GOT3 (cell line): ENCODE measurements around the gene CTBP1.

Experiments
- DNase-seq: peaks from one replicate; lab custom pipeline; 2025; ENCODE audit warnings: mixed read lengths; lab: John Stamatoyannopoulos, UW

CTBP1 gene

DNA sequence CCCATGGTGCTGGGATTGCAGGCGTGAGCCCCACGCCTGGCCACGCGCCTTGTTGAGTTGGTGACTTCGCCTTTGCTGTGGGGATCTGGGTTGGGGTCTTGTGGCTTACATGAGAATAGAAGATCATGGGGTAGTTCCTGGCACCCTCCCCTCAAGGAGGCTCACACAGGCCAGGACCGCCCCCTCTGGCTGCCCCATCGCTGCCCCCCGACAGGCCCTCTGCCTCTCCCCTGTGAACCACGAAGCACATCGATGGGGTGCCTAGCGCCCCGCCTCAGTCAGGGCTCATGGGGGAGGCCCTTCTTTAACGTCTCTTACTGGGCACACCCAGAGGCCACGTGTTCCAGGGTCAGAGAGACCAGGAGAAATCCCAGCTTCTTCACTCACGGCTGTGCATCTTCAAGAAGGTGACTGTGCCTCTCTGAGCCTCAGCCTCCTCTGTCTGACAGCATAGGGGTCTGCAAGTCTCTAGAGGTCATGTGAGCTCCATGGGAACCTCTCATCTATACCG lies 53.0 kb downstream of the CTBP1 start:
- no peak for DNase-seq

DNA sequence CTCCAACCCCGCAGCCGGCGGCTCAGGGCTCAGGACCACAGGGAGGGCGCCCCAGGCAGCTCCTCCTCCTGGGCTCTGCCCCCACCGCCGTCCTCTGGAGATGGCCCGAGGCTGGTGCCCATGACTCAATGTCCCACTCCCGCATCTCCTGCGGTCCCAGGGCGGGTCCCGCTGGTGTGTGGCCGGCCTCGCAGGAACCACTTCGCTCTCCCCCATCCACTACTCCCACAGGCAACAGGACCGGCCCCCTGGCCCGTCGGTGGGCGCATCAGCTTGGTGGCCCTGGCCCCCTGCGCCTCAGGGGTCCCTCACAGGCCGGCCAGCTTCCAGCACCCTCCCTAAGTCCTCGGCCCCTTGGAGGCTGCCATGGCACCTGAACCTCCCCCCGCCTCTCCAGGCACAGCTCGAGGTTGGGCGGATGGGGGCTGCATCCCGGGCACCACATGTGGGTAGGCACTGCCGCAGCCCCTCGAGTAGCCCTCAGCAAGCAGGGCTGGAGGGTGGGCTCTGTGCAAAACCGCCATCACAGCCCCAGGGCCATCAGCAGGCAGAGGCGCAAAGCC lies 53.7 kb downstream of the CTBP1 start:
- DNase-seq, result no peak

DNA sequence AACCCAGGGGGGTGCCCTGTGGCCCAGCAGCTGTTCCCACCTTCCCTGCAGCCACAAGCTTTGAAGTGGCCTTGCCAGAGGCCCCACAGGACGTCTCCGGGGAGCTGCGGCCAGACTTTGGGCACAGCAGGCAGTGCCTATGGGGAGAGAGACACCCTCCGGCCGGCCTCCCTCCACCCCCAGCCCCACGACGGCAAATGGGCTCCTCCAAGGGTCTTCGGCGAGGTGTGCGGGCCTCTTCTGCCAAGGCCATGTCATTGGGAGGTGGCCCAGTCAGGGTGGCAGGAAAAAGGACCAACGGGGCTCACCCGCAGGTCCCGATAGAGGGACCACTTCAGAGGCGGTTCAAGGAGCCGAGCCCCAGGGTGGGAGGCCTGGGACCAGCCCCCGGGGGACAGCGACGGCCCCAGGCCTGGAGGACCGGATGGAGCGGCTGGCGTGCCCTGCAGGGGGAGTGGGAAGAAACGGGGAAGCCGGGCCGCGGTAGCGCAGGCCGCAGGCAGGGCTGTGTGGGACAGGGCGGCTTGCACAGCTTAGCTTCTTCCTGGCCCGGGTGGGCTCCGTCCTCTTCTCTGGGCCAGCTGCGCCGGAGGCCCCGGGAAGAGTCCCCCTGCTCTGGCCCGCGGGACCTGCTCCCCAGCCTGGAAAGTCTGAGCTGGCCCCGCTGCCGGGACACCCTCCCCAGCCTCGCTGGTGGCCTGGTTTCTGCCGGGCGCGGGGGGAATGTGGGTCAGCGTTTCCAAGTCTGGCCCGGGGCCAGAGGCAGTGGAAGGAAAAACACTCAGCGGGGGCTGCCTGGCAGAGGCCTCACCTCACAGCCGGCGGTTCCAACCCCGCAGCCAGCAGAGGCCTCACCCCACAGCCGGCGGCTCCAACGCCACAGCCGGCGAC lies 54.7 kb downstream of the CTBP1 start:
- DNase-seq, result no peak

DNA sequence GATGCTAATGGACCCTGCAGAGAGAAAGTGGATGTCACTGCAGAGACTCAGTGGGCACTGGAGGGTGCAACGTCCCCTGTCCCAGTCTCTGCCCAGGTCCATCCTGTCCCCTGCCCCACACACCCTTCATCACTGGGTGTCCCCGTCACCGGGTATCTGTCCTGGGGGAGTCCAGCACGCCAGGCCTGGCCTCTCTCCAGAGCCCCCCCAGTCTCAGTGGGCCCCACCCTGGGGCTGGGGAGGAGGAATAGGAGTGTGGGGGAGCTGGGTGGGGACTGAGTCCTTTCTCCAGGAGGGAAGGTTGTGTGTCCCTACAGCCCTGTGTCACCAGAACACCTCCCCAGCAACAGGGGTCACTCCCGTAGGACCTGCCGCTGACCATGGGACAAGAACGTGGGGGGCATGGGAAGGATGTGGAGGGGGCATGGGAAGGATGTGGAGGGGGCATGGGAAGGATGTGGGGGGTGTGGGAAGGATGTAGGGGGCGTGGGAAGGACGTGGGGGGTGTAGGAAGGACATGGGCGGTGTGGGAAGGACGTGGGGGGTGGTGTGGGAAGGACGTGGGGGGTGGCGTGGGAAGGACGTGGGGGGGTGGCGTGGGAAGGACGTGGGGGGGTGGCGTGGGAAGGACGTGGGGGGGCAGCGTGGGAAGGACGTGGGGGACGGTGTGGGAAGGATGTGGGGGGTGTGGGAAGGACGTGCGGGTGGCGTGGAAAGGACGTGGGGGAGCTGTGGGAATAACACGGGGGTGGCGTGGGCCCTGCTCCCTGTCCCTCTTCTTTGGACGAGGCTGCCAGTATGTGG lies 55.5 kb downstream of the CTBP1 start:
- no peak for DNase-seq

GRCh38 chr4:1192493-1193205 lies 56.3 kb downstream of the CTBP1 start:
- DNase-seq, result no peak

GRCh38 chr4:1192091-1192492 lies 56.8 kb downstream of the CTBP1 start:
- DNase-seq, result peak; percentile 40

- no peak for DNase-seq
Observed at GRCh38 chr4:1191621-1192020, 57.3 kb downstream of the CTBP1 start.

DNA sequence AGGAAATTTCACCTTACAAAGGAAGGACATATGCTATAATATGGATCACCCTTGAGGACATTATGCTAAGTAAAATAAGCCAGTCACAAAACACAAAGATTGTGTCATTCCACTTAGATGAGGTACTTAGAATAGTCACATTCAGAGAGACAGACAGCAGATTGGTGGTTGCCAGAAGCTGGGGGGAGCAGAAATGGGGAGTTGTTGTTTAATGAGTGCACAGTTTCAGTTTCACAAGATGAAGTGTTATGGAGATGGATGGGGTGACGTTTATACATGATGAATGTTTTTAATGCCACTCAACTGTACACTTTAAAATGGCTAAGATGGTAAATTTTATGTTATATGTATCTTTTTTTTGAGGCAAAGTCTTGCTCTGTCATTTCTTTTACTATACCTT lies 61.7 kb downstream of the CTBP1 start:
- DNase-seq, result no peak

DNA sequence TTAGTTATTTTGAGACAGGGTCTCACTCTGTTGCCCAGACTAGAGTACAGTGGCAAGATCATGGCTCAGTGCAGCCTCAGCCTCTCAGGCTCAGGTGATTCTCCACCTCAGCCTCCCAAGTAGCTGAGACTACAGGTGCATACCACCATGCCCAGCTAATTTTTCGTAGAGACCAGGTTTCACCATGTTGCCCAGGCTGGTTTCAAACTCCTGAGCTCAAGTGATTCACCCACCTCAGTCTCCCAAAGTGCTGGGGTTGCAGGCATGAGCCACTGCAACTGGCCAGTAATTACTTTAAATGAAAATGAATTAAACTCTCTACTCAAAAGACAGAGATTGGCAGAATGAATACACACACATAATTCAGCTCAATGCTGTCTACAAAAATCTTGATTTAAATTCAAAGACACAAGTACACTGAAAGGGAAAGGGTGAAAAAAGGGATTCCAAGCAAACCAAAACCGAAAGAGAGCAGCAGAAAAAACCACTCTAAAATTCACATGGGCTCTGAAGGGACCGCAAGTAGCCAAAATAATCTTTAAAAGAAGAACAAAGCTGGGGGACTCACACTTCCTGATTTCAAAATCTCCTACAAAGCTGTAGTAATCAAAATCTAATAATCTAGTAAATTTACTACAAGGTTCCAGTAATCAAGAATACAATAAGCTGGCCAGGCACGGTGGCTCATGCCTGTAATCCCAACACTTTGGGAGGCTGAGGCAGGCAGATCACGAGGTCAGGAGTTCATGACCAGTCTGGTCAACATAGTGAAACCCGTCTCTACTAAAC lies 64.8 kb downstream of the CTBP1 start:
- DNase-seq, result no peak

- DNase-seq, result no peak
Observed at GRCh38 chr4:1182313-1182712, 66.6 kb downstream of the CTBP1 start.

GRCh38 chr4:1180663-1181062 lies 68.3 kb downstream of the CTBP1 start:
- DNase-seq, result no peak

- DNase-seq, result no peak
Observed at GRCh38 chr4:1179976-1180375, 69.0 kb downstream of the CTBP1 start.

DNA sequence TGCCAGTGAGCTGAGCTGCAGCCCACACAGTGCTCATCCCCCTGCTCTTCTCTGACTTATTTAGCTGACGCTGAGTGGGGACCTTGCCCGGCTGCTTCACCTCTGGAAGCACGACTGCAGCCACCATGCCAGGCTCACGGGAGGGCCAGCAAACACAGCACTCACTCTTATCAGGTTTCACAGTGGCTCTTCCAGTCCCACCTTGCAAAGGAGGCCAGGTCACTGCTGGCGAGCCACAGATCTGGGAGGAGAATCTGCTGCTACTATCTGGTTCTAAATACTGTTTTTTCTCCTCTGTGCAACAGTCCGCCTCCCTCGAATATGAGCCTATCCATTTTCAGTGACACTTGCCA lies 69.9 kb downstream of the CTBP1 start:
- no peak for DNase-seq

GRCh38 chr4:1178300-1179088 lies 70.4 kb downstream of the CTBP1 start:
- DNase-seq, result no peak

DNA sequence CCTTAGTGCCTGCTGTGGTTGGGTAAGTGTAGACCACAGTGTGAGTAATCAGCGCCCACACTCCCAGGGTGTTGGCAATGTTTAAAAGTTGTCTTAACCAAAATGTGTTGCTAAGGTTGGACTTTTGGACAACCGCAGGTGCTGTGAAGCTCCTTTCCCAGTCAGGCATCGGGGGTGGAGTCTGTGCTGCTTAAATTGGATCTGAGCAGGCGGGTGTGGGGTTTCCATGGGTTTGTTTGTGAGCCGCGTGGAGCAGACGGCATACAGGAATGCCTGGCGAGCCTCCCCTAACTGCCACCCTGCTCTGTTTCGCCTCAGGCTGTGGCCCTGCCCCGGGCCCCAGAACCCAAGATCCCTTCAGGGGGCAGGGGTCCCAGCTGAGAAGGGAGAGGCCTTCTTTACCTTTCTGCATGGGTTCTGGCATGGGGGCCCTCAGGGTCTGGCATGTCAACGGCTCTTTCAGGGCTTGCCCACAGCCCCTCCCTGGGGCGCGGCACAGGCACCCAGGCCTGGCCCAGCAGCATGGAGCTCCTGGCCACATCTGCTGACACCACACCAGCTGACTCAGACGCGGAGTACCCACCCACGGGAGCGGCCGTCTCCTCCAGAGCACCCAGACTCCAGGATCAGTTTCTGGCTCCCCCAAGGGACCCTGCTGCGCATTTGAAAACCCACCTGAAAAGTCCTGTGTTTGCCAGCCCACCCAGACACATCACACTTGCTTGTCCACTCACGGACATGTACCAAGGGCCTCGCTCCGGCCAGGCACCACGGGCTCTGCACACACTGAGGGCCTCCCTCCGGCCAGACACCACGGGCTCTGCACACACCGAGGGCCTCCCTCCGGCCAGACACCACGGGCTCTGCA lies 71.4 kb downstream of the CTBP1 start:
- DNase-seq, result no peak

GRCh38 chr4:1176398-1177273 lies 72.3 kb downstream of the CTBP1 start:
- no peak for DNase-seq

- no peak for DNase-seq
Observed at GRCh38 chr4:1175635-1176229, 73.2 kb downstream of the CTBP1 start.
